ENCODE measurements around the gene ERMP1.

ERMP1 gene

DNA sequence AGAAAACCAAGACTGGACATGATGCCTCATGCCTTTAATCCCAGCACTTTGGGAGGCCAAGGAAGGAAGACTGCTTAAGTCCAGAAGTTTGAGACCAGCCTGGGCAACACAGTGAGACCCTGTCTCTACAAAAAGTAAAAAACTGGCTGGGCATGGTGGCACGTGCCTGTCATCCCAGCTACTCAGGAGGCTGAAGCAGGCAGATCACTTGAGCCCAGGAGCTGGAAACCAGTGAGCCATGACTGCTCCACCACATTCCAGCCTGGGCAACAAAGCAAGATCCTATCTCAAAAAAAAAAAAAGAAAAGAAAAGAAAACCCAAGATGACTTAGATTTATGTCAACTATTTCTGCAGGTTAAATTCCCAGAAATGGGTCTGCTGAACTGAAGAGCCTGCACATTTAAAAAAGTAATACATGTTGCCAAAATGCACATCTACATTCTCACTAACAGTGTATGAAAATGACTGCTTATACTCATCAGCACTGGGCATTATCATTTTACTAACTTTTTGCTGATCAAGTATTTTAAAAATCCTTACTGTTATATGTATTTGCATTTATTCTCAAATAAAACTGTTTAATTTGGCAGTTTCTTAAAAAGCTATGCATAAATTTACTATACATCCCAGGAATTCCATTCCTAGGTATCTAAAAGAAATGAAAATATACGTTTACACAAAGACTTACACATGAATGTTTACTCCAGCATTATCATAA, 14.3 kb downstream of the ERMP1 start:
- H3K79me2 ChIP-seq (ENCODE audit: low read length): peaks cover 11% of the 10 kb centered on the region; the same call in 1 of the 2 replicates
- H4K20me1 ChIP-seq (ENCODE audit: insufficient read depth, low read length): no peaks in the 10 kb centered on the region; the same call in 1 of the 2 replicates
- H3K36me3 ChIP-seq (replicated peaks; ENCODE audit: insufficient read depth, low read length): peaks cover 4% of the 10 kb centered on the region; the same call in 1 of the 2 replicates

DNA sequence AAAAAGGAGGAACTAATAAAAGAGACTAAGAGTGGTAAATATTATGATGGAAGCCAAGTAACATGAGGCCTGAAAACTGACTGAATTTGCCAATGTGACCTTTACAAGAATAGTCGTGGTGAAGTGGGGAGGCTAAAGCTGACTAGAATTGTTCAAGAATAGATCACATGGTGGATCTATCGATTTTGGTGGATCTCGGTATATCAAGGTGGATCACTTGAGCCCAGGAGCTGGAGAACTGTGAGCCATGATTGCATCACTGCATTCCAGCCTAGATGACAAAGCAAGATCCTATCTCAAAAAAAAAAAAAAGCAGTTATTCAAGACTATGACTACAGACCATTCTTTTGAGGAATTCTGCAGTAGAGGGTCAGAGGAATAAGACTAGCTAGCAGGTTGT, 15.1 kb downstream of the ERMP1 start:
- H3K27ac ChIP-seq (ENCODE audit: low read length): no peak overlapping the region
- no peak for DNase-seq
- no peak overlapping the region for H2AFZ ChIP-seq (ENCODE audit: low read length)

More for the DNA sequence above, 14.3 kb downstream of the ERMP1 start:
- Histone ChIP-seq H2AFZ (ENCODE audit: low read length) (no peak overlapping the region), H3F3A (ENCODE audit: insufficient read depth, low read length) (no peaks in the 10 kb centered on the region), H3K4me1 (ENCODE audit: low read length) (no peaks in the 10 kb centered on the region), H3K9ac (ENCODE audit: low read length) (no peak overlapping the region), H3K27ac (ENCODE audit: low read length) (no peak overlapping the region), H3K9me2 (replicated peaks; ENCODE audit: insufficient read depth, low read length) (no peaks in the 10 kb centered on the region), H3K4me3 (ENCODE audit: low read length) (no peak overlapping the region), H3K9me3 (replicated peaks; ENCODE audit: insufficient read depth, low read length) (no peaks in the 10 kb centered on the region), H3K4me2 (ENCODE audit: low read depth, low read length) (no peak overlapping the region), H3K27me3 (replicated peaks; ENCODE audit: insufficient read depth, low read length) (no peaks in the 10 kb centered on the region)
- no peak for DNase-seq
- no peak for TF ChIP-seq EZH2phosphoT487 (IDR thresholded peaks at IDR 0.05; ENCODE audit: low read length)
- no peak for TF ChIP-seq EZH2 (optimal IDR thresholded peaks at IDR 0.05; ENCODE audit: low read depth, low read length)
- TF ChIP-seq, protein P1, sequence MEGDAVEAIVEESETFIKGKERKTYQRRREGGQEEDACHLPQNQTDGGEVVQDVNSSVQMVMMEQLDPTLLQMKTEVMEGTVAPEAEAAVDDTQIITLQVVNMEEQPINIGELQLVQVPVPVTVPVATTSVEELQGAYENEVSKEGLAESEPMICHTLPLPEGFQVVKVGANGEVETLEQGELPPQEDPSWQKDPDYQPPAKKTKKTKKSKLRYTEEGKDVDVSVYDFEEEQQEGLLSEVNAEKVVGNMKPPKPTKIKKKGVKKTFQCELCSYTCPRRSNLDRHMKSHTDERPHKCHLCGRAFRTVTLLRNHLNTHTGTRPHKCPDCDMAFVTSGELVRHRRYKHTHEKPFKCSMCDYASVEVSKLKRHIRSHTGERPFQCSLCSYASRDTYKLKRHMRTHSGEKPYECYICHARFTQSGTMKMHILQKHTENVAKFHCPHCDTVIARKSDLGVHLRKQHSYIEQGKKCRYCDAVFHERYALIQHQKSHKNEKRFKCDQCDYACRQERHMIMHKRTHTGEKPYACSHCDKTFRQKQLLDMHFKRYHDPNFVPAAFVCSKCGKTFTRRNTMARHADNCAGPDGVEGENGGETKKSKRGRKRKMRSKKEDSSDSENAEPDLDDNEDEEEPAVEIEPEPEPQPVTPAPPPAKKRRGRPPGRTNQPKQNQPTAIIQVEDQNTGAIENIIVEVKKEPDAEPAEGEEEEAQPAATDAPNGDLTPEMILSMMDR (IDR thresholded peaks at IDR 0.05; ENCODE audit: low read length): no peak

DNA sequence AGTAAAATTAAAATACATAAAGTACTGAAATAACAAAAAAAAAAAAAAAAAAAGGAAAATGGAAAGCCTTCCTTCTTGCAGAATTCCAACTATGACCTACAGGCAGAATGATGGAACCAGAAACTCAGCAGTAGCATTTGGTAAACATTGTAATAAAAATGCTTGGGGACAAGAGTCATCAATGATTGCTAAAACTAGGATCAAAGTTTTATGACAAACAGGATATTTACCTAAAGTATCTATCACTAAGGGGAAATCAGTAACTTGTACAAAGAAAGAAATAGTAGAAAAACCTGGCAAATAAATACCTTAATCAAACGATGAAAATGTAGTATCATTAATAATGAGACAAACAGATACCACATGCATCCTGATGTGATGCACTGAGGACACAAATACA, 17.5 kb downstream of the ERMP1 start:
- Histone ChIP-seq H4K20me1 (ENCODE audit: insufficient read depth, low read length) (no peaks in the 10 kb centered on the region; the same call in 1 of the 2 replicates), H2AFZ (ENCODE audit: low read length) (no peak overlapping the region), H3K27me3 (replicated peaks; ENCODE audit: insufficient read depth, low read length) (no peaks in the 10 kb centered on the region), H3K27ac (ENCODE audit: low read length) (no peak overlapping the region), H3K4me2 (ENCODE audit: low read depth, low read length) (no peak overlapping the region), H3K9me3 (replicated peaks; ENCODE audit: insufficient read depth, low read length) (no peaks in the 10 kb centered on the region), H3K36me3 (replicated peaks; ENCODE audit: insufficient read depth, low read length) (peaks cover 6% of the 10 kb centered on the region; the same call in 1 of the 2 replicates), H3F3A (ENCODE audit: insufficient read depth, low read length) (no peaks in the 10 kb centered on the region), H3K9me2 (replicated peaks; ENCODE audit: insufficient read depth, low read length) (no peaks in the 10 kb centered on the region), H3K4me3 (ENCODE audit: low read length) (no peak overlapping the region), H3K4me1 (ENCODE audit: low read length) (no peaks in the 10 kb centered on the region), H3K9ac (ENCODE audit: low read length) (no peak overlapping the region), H3K79me2 (ENCODE audit: low read length) (peaks cover 16% of the 10 kb centered on the region)
- TF ChIP-seq EZH2 (optimal IDR thresholded peaks at IDR 0.05; ENCODE audit: low read depth, low read length) (no peak), EZH2phosphoT487 (IDR thresholded peaks at IDR 0.05; ENCODE audit: low read length) (no peak)
- TF ChIP-seq, protein P1 (IDR thresholded peaks at IDR 0.05; ENCODE audit: low read length): no peak
- DNase-seq: no peak

More for the DNA sequence above, 15.1 kb downstream of the ERMP1 start:
- H3F3A ChIP-seq (ENCODE audit: insufficient read depth, low read length): no peaks in the 10 kb centered on the region
- H3K9me2 ChIP-seq (replicated peaks; ENCODE audit: insufficient read depth, low read length): no peaks in the 10 kb centered on the region
- no peak overlapping the region for H3K4me2 ChIP-seq (ENCODE audit: low read depth, low read length)
- peaks cover 2% of the 10 kb centered on the region; the same call in 1 of the 2 replicates for H3K36me3 ChIP-seq (replicated peaks; ENCODE audit: insufficient read depth, low read length)
- H3K4me1 ChIP-seq (ENCODE audit: low read length): no peaks in the 10 kb centered on the region
- no peak overlapping the region for H3K4me3 ChIP-seq (ENCODE audit: low read length)
- H3K27me3 ChIP-seq (replicated peaks; ENCODE audit: insufficient read depth, low read length): no peaks in the 10 kb centered on the region
- H4K20me1 ChIP-seq (ENCODE audit: insufficient read depth, low read length): no peaks in the 10 kb centered on the region; the same call in 1 of the 2 replicates
- no peak overlapping the region for H3K9ac ChIP-seq (ENCODE audit: low read length)
- H3K79me2 ChIP-seq (ENCODE audit: low read length): peaks cover 12% of the 10 kb centered on the region
- no peaks in the 10 kb centered on the region for H3K9me3 ChIP-seq (replicated peaks; ENCODE audit: insufficient read depth, low read length)
- TF ChIP-seq EZH2phosphoT487 (IDR thresholded peaks at IDR 0.05; ENCODE audit: low read length): no peak
- TF ChIP-seq, protein P1 (IDR thresholded peaks at IDR 0.05; ENCODE audit: low read length): no peak
- TF ChIP-seq EZH2 (optimal IDR thresholded peaks at IDR 0.05; ENCODE audit: low read depth, low read length): no peak
